Esophagus squamous epithelium (tissue), 4 donors: ENCODE data around the gene DOCK11.

Experiments used
- POLR2A ChIP-seq, 4 donors: fragments of 450-650 bp; IDR thresholded peaks; one replicate each; pipeline ENCODE4 v1.6.1; 2017; ENCODE audit warnings: antibody characterized with exemption in 4 of 4, mild to moderate bottlenecking in 4 of 4, moderate library complexity in 3 of 4
- TF ChIP-seq, protein P1 (sequence below), 6 experiments: fragments of 450-650 bp in 4 of 6; fragments of 200-600 bp in 2 of 6; sonication (generic) in 2 of 6; IDR thresholded peaks; one replicate each; pipeline ENCODE4 v1.5.1; 2016 to 2019; ENCODE audit warnings: antibody characterized with exemption in 6 of 6, mild to moderate bottlenecking in 4 of 6, moderate library complexity in 4 of 6

GRCh38 chrX:118583781-118584180, 88.2 kb downstream of the DOCK11 start:
- TF ChIP-seq, protein P1, sequence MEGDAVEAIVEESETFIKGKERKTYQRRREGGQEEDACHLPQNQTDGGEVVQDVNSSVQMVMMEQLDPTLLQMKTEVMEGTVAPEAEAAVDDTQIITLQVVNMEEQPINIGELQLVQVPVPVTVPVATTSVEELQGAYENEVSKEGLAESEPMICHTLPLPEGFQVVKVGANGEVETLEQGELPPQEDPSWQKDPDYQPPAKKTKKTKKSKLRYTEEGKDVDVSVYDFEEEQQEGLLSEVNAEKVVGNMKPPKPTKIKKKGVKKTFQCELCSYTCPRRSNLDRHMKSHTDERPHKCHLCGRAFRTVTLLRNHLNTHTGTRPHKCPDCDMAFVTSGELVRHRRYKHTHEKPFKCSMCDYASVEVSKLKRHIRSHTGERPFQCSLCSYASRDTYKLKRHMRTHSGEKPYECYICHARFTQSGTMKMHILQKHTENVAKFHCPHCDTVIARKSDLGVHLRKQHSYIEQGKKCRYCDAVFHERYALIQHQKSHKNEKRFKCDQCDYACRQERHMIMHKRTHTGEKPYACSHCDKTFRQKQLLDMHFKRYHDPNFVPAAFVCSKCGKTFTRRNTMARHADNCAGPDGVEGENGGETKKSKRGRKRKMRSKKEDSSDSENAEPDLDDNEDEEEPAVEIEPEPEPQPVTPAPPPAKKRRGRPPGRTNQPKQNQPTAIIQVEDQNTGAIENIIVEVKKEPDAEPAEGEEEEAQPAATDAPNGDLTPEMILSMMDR (IDR thresholded peaks at IDR 0.05), result no peak
- no peak for TF ChIP-seq POLR2A (IDR thresholded peaks at IDR 0.05)
